ENCODE data around the gene SMPD3.

GRCh38 chr16:68357521-68357922 lies 90.8 kb downstream of the SMPD3 start:
- TF ChIP-seq U2AF2 (optimal IDR thresholded peaks at IDR 0.05; ENCODE audit: low read depth, low read length) (no peak), NFIC (IDR thresholded peaks at IDR 0.05) (no peak), CTCF (IDR thresholded peaks at IDR 0.05 in 2 of 3, conservative IDR thresholded peaks at IDR 0.05 in 1 of 3; ENCODE audit: insufficient read depth in 2 of 3, low read depth in 1 of 3, low read length in 3 of 3) (no peak)
